IgD-negative memory B cell (primary cell): ENCODE data around the gene DLG2. TPM values are rescaled to one million over a fixed set of nuclear protein-coding genes. Genes with fewer than 3 reads are reported as not detected.

Experiments
- H3K27ac Mint-ChIP-seq, 3 donors: one replicate each; pipeline ENCODE4 v1.8.0; 2020 to 2022; ENCODE audit warnings: mild to moderate bottlenecking in 3 of 3, mixed read lengths in 3 of 3, moderate library complexity in 1 of 3
- H3K27me3 Mint-ChIP-seq: one replicate; pipeline ENCODE4 v1.8.0; 2021; ENCODE audit warnings: mixed read lengths
- H3K36me3 Mint-ChIP-seq: one replicate; pipeline ENCODE4 v1.8.0; 2020; ENCODE audit warnings: mild to moderate bottlenecking, mixed read lengths
- H3K4me1 Mint-ChIP-seq, 3 donors: one replicate each; pipeline ENCODE4 v1.8.0; 2020 to 2022; ENCODE audit warnings: mixed read lengths in 3 of 3, mild to moderate bottlenecking in 1 of 3
- H3K4me3 Mint-ChIP-seq, 4 donors: one replicate each; pipeline ENCODE4 v1.8.0; 2020 to 2022; ENCODE audit warnings: mild to moderate bottlenecking in 4 of 4, mixed read lengths in 4 of 4, moderate library complexity in 3 of 4
- H3K9me3 Mint-ChIP-seq, 3 donors: one replicate each; pipeline ENCODE4 v1.8.0; 2020 to 2021; ENCODE audit warnings: mixed read lengths in 3 of 3, mild to moderate bottlenecking in 1 of 3
- polyA plus RNA-seq: library from polyadenylated mRNA; unstranded; fragments of 300-500 nt; fragmentation: Illumina TruSeq; gene quantifications from one replicate; pipeline ENCODE4 v1.2.3, GENCODE V29; 2021

DLG2 gene
- polyA plus RNA-seq, 1 donor from 2014 or later: 2.0 TPM

- no peak overlapping the region for H3K4me3 Mint-ChIP-seq
- no peak overlapping the region for H3K27ac Mint-ChIP-seq
- peaks cover 0 to 2% (median 1%) of the 10 kb centered on the region in 3 donors for H3K4me1 Mint-ChIP-seq
- H3K9me3 Mint-ChIP-seq: no peaks in the 10 kb centered on the region
- peaks cover 3% of the 10 kb centered on the region for H3K27me3 Mint-ChIP-seq
- no peaks in the 10 kb centered on the region for H3K36me3 Mint-ChIP-seq
These were observed 1130.0 kb downstream of the DLG2 start for GRCh38 chr11:84497181-84497580.

DNA sequence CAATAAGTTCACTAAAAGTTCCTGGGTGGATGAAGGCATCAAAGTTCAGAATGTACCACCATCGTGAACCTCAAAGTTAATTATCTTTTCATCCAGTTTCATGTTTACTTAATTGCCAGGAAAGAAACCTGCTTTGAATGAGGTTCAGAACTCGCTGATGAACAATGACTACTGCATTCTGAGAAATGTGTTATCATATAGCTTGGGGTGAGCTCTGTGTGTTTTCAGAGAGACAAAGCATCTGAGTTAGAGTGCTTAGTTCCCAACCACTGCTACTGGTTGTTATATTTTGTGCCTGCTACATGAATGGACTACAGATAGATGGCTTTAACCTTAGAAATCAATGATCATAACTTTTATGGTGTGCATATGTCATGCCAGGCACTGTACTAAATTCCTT, 1131.0 kb downstream of the DLG2 start:
- Mint-ChIP-seq H3K36me3 (no peaks in the 10 kb centered on the region), H3K27me3 (peaks cover 3% of the 10 kb centered on the region), H3K9me3 (no peaks in the 10 kb centered on the region), H3K4me3 (no peak overlapping the region), H3K27ac (no peak overlapping the region), H3K4me1 (no peaks in the 10 kb centered on the region)

- H3K4me3 Mint-ChIP-seq: no peak overlapping the region
- H3K4me1 Mint-ChIP-seq: no peaks in the 10 kb centered on the region
- H3K27me3 Mint-ChIP-seq: no peaks in the 10 kb centered on the region
- no peaks in the 10 kb centered on the region for H3K9me3 Mint-ChIP-seq
- H3K36me3 Mint-ChIP-seq: no peaks in the 10 kb centered on the region
- no peak overlapping the region for H3K27ac Mint-ChIP-seq
These were observed 1147.0 kb downstream of the DLG2 start for GRCh38 chr11:84480131-84480530.

- Mint-ChIP-seq H3K36me3 (no peaks in the 10 kb centered on the region), H3K27ac (no peak overlapping the region), H3K4me3 (no peak overlapping the region), H3K9me3 (no peaks in the 10 kb centered on the region), H3K27me3 (peaks cover 2% of the 10 kb centered on the region), H3K4me1 (no peaks in the 10 kb centered on the region)
These were observed 1150.6 kb downstream of the DLG2 start for GRCh38 chr11:84476581-84476980.

DNA sequence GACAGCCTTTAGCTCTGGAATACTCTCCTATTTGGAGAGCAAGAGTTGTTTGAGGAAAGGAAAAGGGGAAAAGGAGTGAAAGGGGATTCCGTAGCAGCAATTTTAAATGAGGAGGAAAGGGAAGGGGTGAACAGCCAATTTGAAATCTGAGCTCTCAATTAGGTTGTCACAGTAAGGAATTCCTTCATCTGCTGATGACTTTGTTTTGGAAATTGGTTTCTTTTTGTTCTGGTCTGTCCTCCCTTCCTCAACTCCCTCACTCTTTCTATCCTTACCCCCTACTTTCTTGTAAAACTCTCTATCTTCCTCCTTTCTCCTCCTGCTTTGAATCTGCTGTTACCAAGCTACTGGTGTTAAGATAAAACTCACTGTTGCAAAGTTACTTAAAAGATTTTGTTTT, 1155.6 kb downstream of the DLG2 start:
- H3K4me1 Mint-ChIP-seq: no peaks in the 10 kb centered on the region
- H3K4me3 Mint-ChIP-seq: no peak overlapping the region
- peaks cover 4% of the 10 kb centered on the region for H3K27me3 Mint-ChIP-seq
- no peaks in the 10 kb centered on the region for H3K36me3 Mint-ChIP-seq
- no peaks in the 10 kb centered on the region for H3K9me3 Mint-ChIP-seq
- no peak overlapping the region for H3K27ac Mint-ChIP-seq

DNA sequence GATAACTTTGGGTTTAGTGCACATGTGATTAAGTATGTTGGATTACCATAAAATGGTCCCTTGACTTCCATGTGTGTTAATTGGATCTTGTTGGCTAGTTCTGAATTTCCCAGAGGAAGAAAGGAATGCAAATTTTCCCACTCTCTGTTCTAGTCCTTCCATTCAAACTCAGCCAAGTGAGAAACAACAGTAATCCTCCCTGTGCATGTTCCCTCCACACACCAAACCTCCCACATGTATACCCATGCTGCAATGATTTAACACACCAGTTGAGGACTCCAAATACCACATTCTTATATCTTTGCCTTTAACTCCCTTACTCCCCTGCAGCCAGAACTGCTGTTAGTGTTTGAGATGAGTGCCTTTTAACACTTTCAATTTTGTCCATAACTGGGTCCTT, 1158.9 kb downstream of the DLG2 start:
- Mint-ChIP-seq H3K27ac (no peak overlapping the region), H3K36me3 (no peaks in the 10 kb centered on the region), H3K4me3 (no peak overlapping the region), H3K9me3 (no peaks in the 10 kb centered on the region), H3K4me1 (no peaks in the 10 kb centered on the region), H3K27me3 (peaks cover 2% of the 10 kb centered on the region)

- H3K36me3 Mint-ChIP-seq: no peaks in the 10 kb centered on the region
- no peak overlapping the region for H3K4me3 Mint-ChIP-seq
- no peak overlapping the region for H3K27ac Mint-ChIP-seq
- no peaks in the 10 kb centered on the region for H3K9me3 Mint-ChIP-seq
- peaks cover 2% of the 10 kb centered on the region for H3K27me3 Mint-ChIP-seq
- no peaks in the 10 kb centered on the region for H3K4me1 Mint-ChIP-seq
These were observed 1162.1 kb downstream of the DLG2 start for GRCh38 chr11:84465040-84465439.

DNA sequence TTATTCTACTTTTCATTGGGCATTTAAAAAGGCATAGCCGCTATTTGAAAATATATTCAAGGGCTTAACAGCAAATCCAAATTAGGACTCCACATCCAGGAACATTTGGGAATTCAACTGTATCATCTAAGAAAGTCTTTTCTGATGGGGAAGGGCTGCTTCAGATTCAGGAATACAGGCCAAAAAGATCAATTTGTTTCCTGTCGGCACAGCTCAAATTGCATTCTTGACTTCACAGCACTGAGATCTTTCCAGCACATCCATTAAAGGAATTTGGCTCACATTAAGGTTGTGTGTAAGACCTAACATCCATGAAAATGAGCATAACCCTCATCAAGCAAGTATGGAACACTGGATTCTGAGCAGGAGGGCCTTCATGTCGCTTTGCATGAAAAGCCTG, 1171.5 kb downstream of the DLG2 start:
- Mint-ChIP-seq H3K4me3 (no peak overlapping the region), H3K9me3 (no peaks in the 10 kb centered on the region), H3K36me3 (no peaks in the 10 kb centered on the region), H3K27me3 (no peaks in the 10 kb centered on the region), H3K4me1 (no peaks in the 10 kb centered on the region), H3K27ac (no peak overlapping the region)

- H3K36me3 Mint-ChIP-seq: no peaks in the 10 kb centered on the region
- no peak overlapping the region for H3K27ac Mint-ChIP-seq
- H3K4me1 Mint-ChIP-seq: no peaks in the 10 kb centered on the region
- no peaks in the 10 kb centered on the region for H3K9me3 Mint-ChIP-seq
- no peaks in the 10 kb centered on the region for H3K27me3 Mint-ChIP-seq
- H3K4me3 Mint-ChIP-seq: no peak overlapping the region
These were observed 1174.9 kb downstream of the DLG2 start for GRCh38 chr11:84452211-84452610.

GRCh38 chr11:84438565-84438964, 1188.6 kb downstream of the DLG2 start:
- H3K9me3 Mint-ChIP-seq: peaks cover 0 to 6% (median 3%) of the 10 kb centered on the region in 3 donors
- H3K4me1 Mint-ChIP-seq: peaks cover 2 to 6% (median 5%) of the 10 kb centered on the region in 3 donors
- H3K4me3 Mint-ChIP-seq: no peak overlapping the region
- H3K27ac Mint-ChIP-seq: no peak overlapping the region
- peaks cover 16% of the 10 kb centered on the region for H3K27me3 Mint-ChIP-seq
- H3K36me3 Mint-ChIP-seq: no peaks in the 10 kb centered on the region

- H3K36me3 Mint-ChIP-seq: no peaks in the 10 kb centered on the region
- H3K9me3 Mint-ChIP-seq: peaks cover 0 to 6% (median 3%) of the 10 kb centered on the region in 3 donors
- H3K4me3 Mint-ChIP-seq: peak overlapping the region in 3 of 4 donors; percentile 30 to 77 (median 41)
- H3K4me1 Mint-ChIP-seq: peaks cover 2 to 6% (median 5%) of the 10 kb centered on the region in 3 donors
- no peak overlapping the region for H3K27ac Mint-ChIP-seq
- H3K27me3 Mint-ChIP-seq: peaks cover 16% of the 10 kb centered on the region
These were observed 1189.8 kb downstream of the DLG2 start for GRCh38 chr11:84437071-84437980.

GRCh38 chr11:84430661-84431060, 1196.5 kb downstream of the DLG2 start:
- H3K27ac Mint-ChIP-seq: peak overlapping the region in 1 of 3 donors; percentile 68
- H3K27me3 Mint-ChIP-seq: no peaks in the 10 kb centered on the region
- no peak overlapping the region for H3K4me3 Mint-ChIP-seq
- no peaks in the 10 kb centered on the region for H3K9me3 Mint-ChIP-seq
- H3K4me1 Mint-ChIP-seq: no peaks in the 10 kb centered on the region
- H3K36me3 Mint-ChIP-seq: no peaks in the 10 kb centered on the region

GRCh38 chr11:84425673-84426072, 1201.5 kb downstream of the DLG2 start:
- Mint-ChIP-seq H3K27me3 (peaks cover 3% of the 10 kb centered on the region), H3K4me3 (no peak overlapping the region), H3K27ac (no peak overlapping the region), H3K36me3 (no peaks in the 10 kb centered on the region), H3K9me3 (no peaks in the 10 kb centered on the region), H3K4me1 (peaks cover 0 to 2% (median 0%) of the 10 kb centered on the region in 3 donors)

DNA sequence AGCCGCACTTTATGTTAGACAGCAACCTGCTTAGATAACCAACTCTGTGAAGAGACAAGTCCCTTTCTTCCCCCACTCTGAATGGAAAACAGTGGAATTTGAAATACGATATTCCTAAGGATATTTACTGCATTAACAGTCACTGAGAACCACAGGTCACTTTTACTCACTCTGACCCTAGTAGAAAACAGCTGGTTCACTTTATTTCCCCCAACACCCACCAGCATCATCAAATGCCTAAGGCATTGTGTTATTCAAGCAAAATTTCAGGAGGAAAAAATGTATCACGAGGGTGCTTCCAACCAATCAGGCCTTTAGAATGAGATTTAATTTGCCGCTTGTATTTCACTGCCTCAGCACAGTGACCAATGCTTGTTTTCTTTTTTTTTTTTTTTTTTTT, 1206.9 kb downstream of the DLG2 start:
- Mint-ChIP-seq H3K36me3 (no peaks in the 10 kb centered on the region), H3K27me3 (peaks cover 3% of the 10 kb centered on the region), H3K4me1 (peaks cover 0 to 2% (median 0%) of the 10 kb centered on the region in 3 donors), H3K4me3 (no peak overlapping the region), H3K9me3 (peaks cover 0 to 1% (median 0%) of the 10 kb centered on the region in 3 donors), H3K27ac (no peak overlapping the region)

GRCh38 chr11:84419616-84420015, 1207.5 kb downstream of the DLG2 start:
- Mint-ChIP-seq H3K27ac (no peak overlapping the region), H3K4me1 (peaks cover 0 to 2% (median 0%) of the 10 kb centered on the region in 3 donors), H3K4me3 (no peak overlapping the region), H3K9me3 (peaks cover 0 to 1% (median 0%) of the 10 kb centered on the region in 3 donors), H3K36me3 (no peaks in the 10 kb centered on the region), H3K27me3 (peaks cover 3% of the 10 kb centered on the region)

- H3K27ac Mint-ChIP-seq: no peak overlapping the region
- H3K36me3 Mint-ChIP-seq: no peaks in the 10 kb centered on the region
- no peaks in the 10 kb centered on the region for H3K27me3 Mint-ChIP-seq
- no peaks in the 10 kb centered on the region for H3K4me1 Mint-ChIP-seq
- no peaks in the 10 kb centered on the region for H3K9me3 Mint-ChIP-seq
- H3K4me3 Mint-ChIP-seq: no peak overlapping the region
These were observed 1212.2 kb downstream of the DLG2 start for GRCh38 chr11:84414920-84415319.
